CD4-positive, alpha-beta T cell treated with Interleukin-2 at 100 ng/mL for 4 hours (primary cell): ENCODE measurements around the gene SLC12A6.

Source experiments
- DNase-seq: peaks from one replicate; pipeline ENCODE4 v3.0.0-alpha.2; 2020; ENCODE audit warnings: low spot score

SLC12A6 gene

DNA sequence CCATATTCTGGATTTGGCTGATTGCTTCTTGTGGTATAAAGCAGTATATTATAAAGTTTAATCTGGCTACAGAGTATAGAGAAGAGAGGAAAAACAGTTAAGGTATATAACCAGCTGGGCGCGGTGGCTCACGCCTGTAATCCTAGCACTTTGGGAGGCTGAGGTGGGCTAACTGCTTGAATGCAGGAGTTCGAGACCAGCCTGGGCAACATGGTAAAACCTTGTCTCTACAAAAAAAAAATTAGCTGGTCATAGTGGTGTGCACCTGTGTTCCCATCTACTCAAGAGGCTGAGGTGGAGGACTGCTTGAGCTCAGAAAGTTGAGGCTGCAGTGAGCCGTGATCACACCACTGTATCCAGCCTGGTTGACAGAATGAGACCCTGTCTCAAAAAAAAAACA is 7.3 kb downstream of the SLC12A6 start:
- no peak for DNase-seq

DNA sequence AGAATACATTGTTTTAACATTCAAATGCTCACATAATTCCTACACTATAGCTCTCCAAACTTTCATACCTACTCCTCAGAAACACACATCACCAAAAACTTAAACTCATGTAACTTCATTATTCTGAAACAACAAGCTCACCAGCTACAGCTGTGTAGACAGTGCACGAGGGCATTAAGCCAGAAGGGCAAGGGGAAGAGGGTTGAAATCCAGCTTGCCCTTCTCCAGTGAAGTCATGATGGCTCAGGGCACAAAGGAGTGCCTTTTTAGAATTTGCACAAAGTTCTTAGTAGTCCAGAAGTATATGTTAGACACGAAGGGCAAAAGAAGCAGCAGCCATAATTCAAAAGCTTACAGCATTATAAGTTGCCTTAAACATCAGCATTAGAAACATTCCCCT is 8.6 kb downstream of the SLC12A6 start:
- DNase-seq = no peak

DNA sequence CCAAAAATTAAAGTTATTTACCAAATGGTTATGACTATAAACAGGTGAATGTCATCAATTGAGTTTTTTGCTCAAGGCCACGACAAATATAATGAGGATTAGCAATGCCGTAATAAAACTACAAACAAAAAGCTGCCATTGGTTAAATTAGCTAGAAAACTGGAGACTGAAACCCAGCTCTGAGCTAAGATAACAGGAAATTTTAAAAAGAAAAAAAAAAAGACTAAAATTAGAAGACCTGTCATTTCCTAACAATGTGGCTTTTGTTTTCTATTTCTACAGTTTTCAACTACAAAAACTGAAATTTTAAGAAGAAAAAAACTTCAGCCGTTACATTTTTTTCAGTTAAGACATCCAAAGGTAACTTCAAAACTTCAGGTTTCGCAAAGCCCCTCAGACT is 9.7 kb downstream of the SLC12A6 start:
- DNase-seq = no peak

DNA sequence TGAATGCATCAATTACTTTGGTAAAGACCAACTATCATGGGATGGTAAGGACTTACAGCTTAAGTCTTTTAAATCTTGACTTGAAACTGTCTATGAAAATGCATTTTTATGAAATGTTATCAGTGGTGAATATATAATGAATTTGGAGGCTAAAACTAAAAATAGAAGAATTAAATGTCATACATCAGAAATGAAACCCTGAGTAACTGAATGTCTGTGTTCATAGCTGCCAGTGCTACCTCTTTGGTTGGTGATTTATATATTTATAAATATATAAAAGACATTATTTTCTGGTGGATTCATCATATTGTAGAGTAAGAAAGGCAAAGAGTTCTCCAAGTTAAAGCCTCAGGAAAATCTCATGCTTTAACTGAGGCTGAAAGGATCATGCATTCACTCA is 12.2 kb downstream of the SLC12A6 start:
- no peak for DNase-seq

DNA sequence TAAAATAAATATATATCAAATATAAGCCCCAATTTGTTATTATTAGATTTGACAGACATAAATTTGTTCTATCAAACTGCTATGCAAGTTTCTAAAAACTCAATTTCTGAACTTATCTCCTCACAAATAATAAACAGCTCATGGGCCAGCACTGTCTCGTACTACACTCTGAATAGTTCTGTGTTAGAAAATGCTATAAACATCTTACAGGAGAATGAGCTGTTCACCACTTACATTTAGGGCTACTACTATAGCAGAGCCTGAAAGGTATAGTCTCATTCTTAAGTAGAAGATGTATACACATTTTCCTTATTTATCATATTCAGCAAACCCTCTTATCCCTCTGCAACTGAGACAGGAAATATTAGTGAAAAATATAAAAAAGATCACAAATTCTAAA is 12.6 kb downstream of the SLC12A6 start:
- no peak for DNase-seq

DNA sequence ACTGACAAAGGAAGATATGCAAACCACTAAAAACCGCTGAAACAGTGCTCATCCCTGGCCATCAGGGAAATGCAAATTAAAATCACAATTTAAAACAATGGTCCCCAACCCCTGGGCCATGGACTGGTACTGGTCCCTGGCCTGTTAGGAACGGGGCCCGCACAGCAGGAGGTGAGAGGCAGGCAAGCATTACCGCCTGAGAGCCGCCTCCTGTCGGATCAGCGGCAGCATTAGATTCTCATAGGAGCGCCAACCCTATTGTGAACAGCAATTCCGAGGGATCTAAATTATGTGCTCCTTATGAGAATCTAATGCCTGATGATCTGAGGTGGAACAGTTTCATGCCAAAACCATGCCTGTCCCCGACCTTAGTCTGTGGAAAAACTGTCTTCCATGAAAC is 14.4 kb downstream of the SLC12A6 start:
- DNase-seq = no peak

DNA sequence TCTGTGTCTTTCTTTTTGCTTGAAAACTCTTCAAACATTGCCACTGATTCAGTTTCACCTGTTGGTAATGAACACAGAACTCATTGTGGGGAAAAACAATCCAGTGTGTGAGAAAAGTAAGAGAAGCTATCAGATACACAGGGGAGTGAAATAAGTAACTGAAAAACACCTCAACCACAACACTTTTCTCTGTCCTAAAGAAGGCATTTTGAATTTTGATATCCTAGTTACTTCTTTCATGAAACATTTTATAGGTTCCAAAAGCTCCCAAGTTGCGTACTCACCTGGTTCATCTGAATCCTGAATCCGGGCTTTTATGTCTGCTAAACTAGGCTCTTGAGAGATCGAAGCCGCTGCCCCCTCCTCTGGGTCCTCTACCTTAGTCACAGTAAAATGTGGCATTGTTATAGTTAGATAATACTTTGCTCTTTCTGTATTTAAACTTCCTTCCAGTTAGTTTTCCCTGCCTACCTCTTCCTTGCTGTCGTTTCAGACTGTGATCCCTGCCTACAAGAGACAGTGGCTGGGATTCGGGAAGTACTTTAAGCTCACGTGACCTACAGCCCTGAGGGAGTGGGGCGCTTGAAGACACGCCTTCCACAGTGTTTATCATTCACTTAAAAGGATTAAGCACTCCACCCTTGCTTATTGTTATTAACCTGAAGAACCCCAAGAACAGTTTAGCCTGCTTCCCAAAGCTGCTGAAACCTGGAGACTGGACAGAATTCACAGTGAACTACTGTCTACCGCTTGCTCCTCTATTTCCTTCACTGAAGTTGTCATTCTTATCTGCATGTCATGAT is 19.1 kb downstream of the SLC12A6 start:
- DNase-seq = peak; percentile 35

DNA sequence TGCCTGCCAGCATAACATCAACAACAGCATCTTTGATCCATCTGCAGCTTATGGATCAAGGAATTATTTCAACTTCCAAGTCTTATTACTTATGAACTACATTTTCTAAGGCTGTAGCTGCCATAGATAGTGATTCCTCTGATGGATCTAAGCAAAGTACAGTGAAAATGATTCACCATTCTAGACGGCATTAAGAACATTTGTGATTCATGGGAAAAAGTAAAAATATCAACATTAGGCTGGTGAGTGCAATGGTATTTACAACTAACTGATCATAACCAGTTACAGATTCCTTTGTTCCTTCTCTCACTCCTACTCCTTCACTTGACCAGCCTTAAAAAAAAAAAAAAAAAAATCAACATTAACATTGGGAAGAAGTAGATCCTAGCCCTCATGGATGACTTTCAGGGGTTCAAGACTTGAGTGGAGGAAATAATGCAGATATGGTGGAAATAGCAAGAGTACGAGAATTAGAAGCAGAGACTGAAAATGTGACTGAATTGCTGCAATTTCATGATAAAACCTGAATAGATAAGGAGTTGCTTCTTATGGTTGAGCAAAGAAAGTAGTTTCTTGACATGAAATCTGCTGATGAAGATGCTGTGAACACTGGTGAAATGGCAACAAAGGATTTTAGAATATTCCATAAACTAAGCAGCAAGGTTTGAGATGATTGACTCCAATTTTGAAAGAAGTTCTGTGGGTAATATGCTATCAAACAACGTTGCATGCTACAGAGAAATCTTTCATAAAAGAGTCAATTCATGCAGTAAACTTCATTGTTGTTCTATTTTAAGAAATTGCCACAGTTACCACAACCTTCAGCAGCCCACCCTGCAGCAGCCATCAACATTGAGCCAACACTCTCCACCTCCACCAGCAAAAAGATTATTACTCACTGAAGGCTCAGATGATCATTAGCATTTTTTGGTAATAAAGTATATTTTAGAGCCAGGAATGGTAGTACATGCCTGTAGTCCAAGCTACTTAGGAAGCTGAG is 22.8 kb downstream of the SLC12A6 start:
- DNase-seq = no peak

DNA sequence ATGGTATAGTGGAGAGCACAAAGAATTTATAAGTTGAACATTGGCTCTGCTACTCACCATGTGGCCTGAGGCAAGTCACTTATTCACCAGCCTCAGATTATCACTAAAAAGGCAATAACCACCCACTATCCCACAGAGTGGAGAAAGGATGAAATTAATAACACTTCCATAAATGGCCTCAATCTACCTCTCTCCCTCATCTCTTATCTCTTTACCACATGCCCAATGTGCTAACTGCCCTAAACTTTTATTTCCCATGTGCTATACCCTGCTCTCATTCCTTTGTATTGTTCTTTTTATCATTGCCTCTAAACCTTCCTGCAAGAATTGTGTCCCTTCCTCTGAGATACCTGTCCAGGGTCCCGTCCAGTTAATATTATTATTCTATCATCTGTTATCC is 26.0 kb downstream of the SLC12A6 start:
- no peak for DNase-seq

DNA sequence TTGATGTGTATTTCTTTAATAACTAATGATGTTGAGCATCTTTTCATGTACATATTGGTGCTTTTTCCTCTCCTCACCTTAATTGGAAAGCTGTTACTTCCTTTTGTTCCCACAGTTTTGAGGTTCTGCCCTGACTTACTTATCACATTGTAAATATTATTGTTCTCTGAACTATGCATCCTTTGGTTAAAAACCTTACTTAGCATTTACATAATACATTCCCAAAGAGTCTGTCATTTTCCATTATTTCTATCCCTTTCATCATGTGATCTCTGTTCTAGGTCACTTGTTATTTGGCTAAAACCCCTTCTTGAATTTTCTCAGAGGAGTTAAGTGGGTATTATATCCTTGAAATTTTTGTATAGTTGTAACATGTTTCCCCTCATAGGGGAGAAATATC is 33.0 kb downstream of the SLC12A6 start:
- no peak for DNase-seq

DNA sequence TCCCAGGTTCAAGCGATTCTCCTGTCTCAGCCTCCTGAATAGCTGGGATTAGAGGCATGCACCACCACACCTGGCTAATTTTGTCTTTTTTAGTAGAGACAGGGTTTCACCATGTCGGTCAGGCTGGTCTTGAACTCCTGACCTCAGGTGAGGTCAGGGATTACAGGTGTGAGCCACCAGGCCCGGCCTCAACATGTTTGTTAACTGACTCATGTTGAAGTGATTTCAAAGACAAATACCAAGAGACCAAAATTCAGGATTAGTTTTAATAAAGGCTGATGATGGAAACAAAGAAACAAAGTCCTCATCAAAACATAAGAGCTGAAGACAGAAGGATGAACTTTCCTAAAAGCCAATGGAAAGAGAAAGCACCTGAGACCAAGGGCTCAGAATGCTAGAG is 36.5 kb downstream of the SLC12A6 start:
- DNase-seq = no peak

DNA sequence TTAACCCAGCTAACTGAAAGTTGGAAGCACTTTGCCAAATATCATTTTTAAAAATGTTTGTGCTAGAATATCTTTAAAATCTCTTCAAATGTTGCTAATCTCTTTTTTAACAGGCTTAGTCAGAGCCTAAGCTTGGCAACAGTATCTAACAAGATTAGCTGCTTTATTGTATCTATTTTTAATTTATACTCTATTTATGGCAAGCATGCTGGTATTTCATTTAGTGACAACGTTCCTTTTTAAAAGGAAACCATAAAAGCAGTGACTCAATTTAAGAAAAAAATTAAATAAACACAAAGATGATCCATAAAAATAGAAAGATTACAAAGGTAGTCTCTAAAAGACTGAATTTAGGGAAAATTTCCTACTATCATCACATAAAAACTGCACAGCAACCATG is 40.5 kb downstream of the SLC12A6 start:
- DNase-seq = no peak

DNA sequence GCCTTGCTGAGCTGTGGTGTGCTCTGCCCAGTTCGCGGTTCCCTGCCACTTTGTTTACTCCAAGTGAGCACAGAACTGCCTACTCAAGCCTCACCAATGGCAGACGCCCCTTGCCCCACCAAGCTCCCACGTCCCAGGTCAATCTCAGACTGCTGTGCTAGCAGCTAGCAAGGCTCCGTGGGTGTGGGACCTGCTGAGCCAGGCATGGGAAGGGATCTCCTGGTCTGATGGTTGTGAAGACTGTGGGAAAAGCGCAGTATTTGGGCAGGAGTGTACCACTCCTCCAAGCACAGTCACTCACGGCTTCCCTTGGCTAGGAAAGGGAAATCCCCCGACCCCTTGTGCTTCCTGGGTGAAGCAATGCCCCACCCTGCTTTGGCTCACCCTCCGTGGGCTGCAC is 45.0 kb downstream of the SLC12A6 start:
- DNase-seq = no peak

DNA sequence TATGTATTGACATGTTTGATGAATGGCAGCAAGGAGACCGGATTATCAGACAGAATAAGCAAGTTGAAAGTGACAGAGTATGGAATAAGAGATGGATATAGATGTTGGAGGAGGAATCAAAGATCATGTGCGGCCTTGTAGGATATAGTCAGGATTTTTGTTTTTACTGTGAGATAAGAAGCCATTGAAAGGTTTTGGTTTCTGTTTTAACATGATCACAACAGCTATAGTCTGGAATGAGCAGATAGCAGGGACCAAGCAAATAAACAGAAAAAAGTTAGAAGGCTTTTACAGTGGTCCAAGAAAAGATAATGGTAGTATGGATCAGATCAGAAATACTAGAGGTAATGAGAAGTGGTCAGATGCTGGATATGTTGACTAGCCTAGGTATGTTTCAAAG is 52.6 kb downstream of the SLC12A6 start:
- no peak for DNase-seq

DNA sequence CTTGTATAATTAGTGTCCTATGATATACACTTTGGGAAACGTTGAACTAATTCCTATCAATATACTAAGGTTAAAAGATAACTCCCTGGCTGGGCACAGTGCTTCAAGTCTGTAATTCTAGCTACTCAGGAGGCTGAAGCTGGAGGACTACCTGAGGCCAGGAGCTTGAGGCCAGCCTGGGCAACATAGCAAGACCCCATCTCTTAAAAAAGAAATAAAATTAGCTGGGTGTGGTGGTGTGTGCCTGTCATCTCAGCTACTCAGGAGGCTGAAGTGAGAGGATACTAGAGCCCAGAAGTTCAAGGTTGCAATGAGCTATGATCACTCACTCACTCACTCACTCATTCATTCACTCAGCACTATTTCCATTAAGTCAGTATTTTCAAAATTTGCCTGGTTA is 55.2 kb downstream of the SLC12A6 start:
- DNase-seq = no peak

DNA sequence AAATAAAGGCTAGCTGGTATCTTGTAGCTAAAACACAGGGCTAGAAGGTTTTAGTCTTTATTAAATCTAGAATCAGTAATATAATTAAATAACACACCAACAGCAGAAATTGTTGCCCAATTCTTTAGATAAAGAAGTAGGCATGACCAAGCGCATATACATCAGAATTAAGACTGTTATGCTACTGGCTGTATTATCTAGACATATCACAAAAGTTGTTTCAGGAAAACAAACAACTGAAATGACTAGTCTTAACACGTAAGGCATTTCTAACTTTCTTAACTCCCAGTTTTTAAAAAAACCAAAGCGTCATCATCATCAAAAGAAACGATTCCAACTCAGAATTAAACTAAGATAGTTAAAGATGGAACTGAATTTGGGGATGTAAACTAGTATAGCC is 57.4 kb downstream of the SLC12A6 start:
- DNase-seq = no peak

DNA sequence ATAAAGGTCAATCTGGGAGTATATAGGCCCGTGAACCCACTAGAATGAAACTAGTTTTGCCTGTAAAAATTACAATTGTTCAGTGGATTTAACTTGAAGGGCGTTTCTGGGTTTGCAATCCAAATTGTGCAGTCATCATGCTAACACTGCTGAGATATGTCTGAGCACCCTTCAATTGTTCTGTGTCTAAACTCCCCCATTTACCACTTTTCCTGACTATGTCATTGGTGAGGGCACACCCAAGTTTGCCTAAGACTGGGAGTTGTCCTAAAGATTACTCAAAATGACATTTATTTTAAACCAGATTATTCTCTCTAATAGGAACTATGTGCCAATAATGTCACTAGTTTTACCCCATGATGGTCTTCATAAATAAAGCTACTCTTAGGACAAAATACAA is 58.2 kb downstream of the SLC12A6 start:
- no peak for DNase-seq

DNA sequence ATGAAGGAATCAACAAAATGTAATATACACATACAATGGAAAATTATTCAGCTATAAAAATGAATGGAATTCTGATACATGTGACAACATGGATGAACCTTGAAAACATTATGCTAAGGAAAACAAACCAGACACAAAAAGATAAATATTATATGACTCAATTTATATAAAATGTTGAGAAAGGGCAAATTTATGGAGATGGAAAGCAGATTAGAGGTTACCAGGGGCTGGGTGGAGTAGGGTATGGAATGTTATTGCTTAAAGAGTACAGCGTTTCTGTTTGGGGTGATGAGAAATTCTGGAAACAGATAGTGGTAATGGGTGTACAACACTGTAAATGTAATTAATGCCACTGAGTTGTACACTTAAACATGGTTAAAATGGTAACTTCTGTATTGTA is 61.9 kb downstream of the SLC12A6 start:
- no peak for DNase-seq

DNA sequence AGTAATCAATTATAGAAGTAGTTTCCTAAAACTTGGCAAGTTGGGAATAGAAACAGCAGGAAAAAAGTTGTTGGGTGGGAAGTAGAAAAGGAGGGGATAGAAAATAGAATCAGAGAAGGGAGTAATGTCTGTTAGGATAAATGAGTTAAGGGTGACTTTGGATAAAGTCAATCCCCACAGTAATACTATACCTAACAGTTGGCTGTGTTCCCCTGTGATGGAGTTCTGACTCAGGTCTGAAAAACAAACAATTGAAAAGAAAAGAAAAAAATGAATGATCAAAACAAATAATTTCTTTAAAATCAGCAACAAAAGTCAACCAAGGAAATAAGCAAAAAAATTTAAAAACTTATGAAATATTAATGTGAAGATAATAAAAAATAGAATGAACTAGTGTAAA is 62.4 kb downstream of the SLC12A6 start:
- no peak for DNase-seq

DNA sequence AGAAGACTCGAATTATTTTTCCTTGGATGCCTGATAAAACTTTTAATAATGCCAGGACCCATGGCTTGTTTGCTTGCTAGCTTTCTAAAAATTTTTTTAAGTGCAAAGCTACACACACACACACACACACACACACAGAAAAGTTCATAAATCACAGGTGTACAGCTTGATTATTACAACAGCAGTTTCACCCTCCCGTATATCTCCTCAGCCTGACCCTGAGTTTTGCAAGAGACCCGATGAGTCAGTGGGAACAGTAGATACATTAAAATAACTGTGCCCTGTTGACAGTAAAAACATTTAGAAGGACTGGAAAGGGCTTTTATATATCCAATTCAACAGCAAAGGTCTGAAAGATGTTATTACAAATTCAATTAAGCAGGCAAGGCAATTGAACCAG is 66.1 kb downstream of the SLC12A6 start:
- no peak for DNase-seq

DNA sequence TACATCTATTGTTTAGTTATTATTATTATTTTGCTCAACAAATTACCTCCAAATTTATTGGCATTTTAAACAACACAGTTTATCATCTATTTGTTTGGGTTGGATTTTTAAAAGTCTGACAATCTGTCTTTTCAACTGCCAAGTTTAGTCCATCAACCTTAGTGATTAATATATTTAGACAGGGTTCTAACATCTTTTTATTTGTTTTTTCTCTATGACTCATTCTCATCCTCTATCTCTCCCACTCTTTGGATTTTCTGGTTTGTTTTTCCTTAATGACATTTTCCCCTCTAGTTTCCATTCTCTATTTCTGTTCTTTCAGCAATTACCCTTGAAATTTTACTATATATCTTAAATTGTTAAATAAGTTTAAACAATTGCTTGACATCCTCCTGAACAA is 70.8 kb downstream of the SLC12A6 start:
- DNase-seq = no peak

DNA sequence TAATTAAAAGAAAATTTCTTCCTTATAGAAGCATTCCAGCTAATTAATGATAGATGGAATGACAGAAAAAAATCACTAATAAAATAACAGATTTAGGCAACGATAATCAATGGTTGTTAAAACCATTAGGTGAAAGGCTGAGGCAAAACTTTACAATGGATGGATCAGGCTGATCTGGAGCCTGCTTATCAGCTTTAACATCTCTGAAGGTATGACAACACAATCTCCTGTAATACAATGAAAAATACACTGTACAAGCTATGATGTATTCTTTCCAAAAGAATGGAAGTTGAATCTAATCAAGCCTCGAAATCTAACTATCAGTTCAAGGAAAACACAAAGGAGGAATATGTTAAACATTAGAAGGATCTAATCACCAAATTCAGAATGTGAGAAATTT is 73.5 kb downstream of the SLC12A6 start:
- DNase-seq = no peak

DNA sequence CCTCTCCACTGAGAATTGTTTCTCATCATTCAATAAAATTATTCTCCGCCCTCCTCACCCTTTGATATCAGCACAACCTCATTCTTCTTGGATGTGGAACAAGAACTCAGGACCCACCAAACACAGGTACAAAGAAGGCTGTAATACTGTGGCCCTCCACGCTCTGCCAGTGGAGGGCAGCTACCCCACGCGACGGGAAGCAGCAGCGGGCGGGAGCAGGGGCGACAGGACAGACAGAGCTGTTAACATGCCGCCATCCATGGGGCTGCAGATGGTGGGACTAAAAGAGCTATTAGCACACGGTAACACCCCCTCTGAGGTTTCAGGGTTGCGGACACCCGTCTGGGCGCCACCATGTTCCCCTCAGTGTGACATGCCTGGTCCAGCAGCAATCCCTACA is 75.2 kb downstream of the SLC12A6 start:
- no peak for DNase-seq
